HCT116 (cell line): ENCODE measurements around the gene CUX1. TPM values are rescaled to one million over a fixed set of nuclear protein-coding genes. Genes with fewer than 3 reads are reported as not detected.

ENCODE experiments used
- ATAC-seq: fragments of 200-7000 bp; cut with Tn5 transposase; 2 replicates; pipeline ENCODE4 v1.9.1; 2020; ENCODE audit warnings: mild to moderate bottlenecking, moderate library complexity
- BruUV-seq: library from RNA; stranded (reverse); fragments of 400-500 nt; replicated peaks from 2 replicates; lab custom pipeline; 2021; lab: Mats Ljungman, UMichigan
- CTCF ChIA-PET: fragments of 300-600 bp; sonication (Branson Sonifier 250); formaldehyde crosslinking; loops from one replicate; lab custom pipeline; 2021; ENCODE audit warnings: antibody characterized with exemption; lab: Charles Lee
- POLR2A ChIA-PET: fragments of 300-600, 350-600 bp; sonication (Branson Sonifier 250); formaldehyde crosslinking; loops from one replicate; lab custom pipeline; 2021; ENCODE audit warnings: antibody characterized with exemption; lab: Charles Lee
- RAD21 ChIA-PET, 2 experiments: fragments of 300-600 bp; sonication (Branson Sonifier 250); formaldehyde crosslinking; loops; one replicate each; lab custom pipeline; 2023; ENCODE audit warnings: low total read pairs in 2 of 2; ENCODE audit not compliant: uncharacterized antibody in 2 of 2, unreplicated experiment in 2 of 2, low non-redundant PET in 1 of 2; lab: Charles Lee
- DNase-seq: peaks from one replicate; pipeline ENCODE4 v3.0.0-alpha.2; 2010; ENCODE audit warnings: low read depth, low spot score
- H2AFZ ChIP-seq: fragments of 200-600 bp; shearing (Covaris generic), sonication (generic); 2 replicates; pipeline ENCODE4 v1.6.1; 2017; ENCODE audit warnings: low read depth, mixed run types, mixed read lengths, antibody characterized with exemption, low read length; ENCODE audit not compliant: poor library complexity, severe bottlenecking
- H3K27ac ChIP-seq: 2 replicates; pipeline ENCODE4 v1.5.1; 2012; ENCODE audit warnings: low read depth, low read length
- H3K27me3 ChIP-seq: fragments of 200-600 bp; sonication (generic); 2 replicates; pipeline ENCODE4 v1.6.1; 2016; ENCODE audit warnings: mixed run types, low read length, mixed read lengths; ENCODE audit not compliant: insufficient read depth
- H3K36me3 ChIP-seq, 2 experiments: fragments of 200-500 bp in 1 of 2; fragments of 200-600 bp in 1 of 2; sonication (Bioruptor generic) in 1 of 2; sonication (generic) in 1 of 2; 2 replicates each; pipeline versions ENCODE4 v1.5.1 to v1.6.1; 2014 to 2016; ENCODE audit warnings: low read length in 2 of 2, inconsistent platforms in 1 of 2, mixed read lengths in 1 of 2, mixed run types in 1 of 2; ENCODE audit not compliant: insufficient read depth in 2 of 2, control insufficient read depth in 1 of 2
- H3K4me1 ChIP-seq, 2 experiments: fragments of 200-600 bp in 1 of 2; sonication (generic) in 1 of 2; 2 replicates each; pipeline versions ENCODE4 v1.5.1 to v1.6.1; 2012 to 2017; ENCODE audit warnings: low read length in 2 of 2, inconsistent platforms in 1 of 2, mild to moderate bottlenecking in 1 of 2, mixed read lengths in 1 of 2, mixed run types in 1 of 2, moderate library complexity in 1 of 2; ENCODE audit not compliant: insufficient read depth in 2 of 2, control insufficient read depth in 1 of 2
- H3K4me2 ChIP-seq: fragments of 200-600 bp; sonication (generic); 2 replicates; pipeline ENCODE4 v1.6.1; 2017; ENCODE audit warnings: mixed run types, low read length, mixed read lengths
- H3K4me3 ChIP-seq, 2 experiments: fragments of 200-600 bp in 1 of 2; sonication (generic) in 1 of 2; replicated peaks in 1 of 2; 2 replicates each; pipeline ENCODE4 v1.5.1; 2011 to 2016; ENCODE audit warnings: low read length in 2 of 2, control low read depth in 1 of 2, low read depth in 1 of 2, mild to moderate bottlenecking in 1 of 2, mixed read lengths in 1 of 2, mixed run types in 1 of 2
- H3K79me2 ChIP-seq: fragments of 200-600 bp; sonication (generic); 2 replicates; pipeline ENCODE4 v1.6.1; 2017; ENCODE audit warnings: mild to moderate bottlenecking, mixed run types, low read length, moderate library complexity, mixed read lengths; ENCODE audit not compliant: insufficient read depth
- H3K9ac ChIP-seq: fragments of 200-600 bp; sonication (generic); 2 replicates; pipeline ENCODE4 v1.6.1; 2016; ENCODE audit warnings: low read length, mixed read lengths
- H3K9me2 ChIP-seq: fragments of 200-600 bp; sonication (generic), shearing (Covaris generic); 2 replicates; pipeline ENCODE4 v1.6.1; 2017; ENCODE audit warnings: mixed run types, mild to moderate bottlenecking, moderate library complexity; ENCODE audit not compliant: insufficient read depth
- H3K9me3 ChIP-seq, 2 experiments: fragments of 200-500 bp in 1 of 2; fragments of 200-600 bp in 1 of 2; sonication (Bioruptor generic) in 1 of 2; sonication (generic) in 1 of 2; 2 replicates each; pipeline ENCODE4 v1.6.1; 2014 to 2017; ENCODE audit warnings: low read length in 2 of 2, mixed read lengths in 2 of 2, inconsistent platforms in 1 of 2, low read depth in 1 of 2, mild to moderate bottlenecking in 1 of 2, mixed run types in 1 of 2, moderate library complexity in 1 of 2; ENCODE audit not compliant: control insufficient read depth in 1 of 2, insufficient read depth in 1 of 2
- H4K20me1 ChIP-seq: fragments of 200-600 bp; sonication (generic), shearing (Covaris generic); 2 replicates; pipeline ENCODE4 v1.6.1; 2017; ENCODE audit warnings: mixed run types, mild to moderate bottlenecking, moderate library complexity; ENCODE audit not compliant: insufficient read depth
- ATF3 ChIP-seq: IDR thresholded peaks from 2 replicates; pipeline ENCODE4 v1.6.1; 2012
- CBX3 ChIP-seq: IDR thresholded peaks from 2 replicates; pipeline ENCODE4 v1.6.1; 2012; ENCODE audit warnings: low read depth
- CEBPB ChIP-seq: IDR thresholded peaks from 2 replicates; pipeline ENCODE4 v1.6.1; 2012; ENCODE audit warnings: low read depth
- CTCF ChIP-seq, 3 experiments: fragments of 200-600 bp in 1 of 3; sonication (generic) in 1 of 3; IDR thresholded peaks in 2 of 3; conservative IDR thresholded peaks in 1 of 3; 2 replicates each; pipeline ENCODE4 v1.5.1; 2012 to 2017; ENCODE audit warnings: low read depth in 2 of 3, low read length in 2 of 3, antibody characterized with exemption in 1 of 3, borderline replicate concordance in 1 of 3, control low read depth in 1 of 3, mild to moderate bottlenecking in 1 of 3, mixed read lengths in 1 of 3, mixed run types in 1 of 3, moderate library complexity in 1 of 3; ENCODE audit not compliant: insufficient read depth in 1 of 3
- EGR1 ChIP-seq: IDR thresholded peaks from 2 replicates; pipeline ENCODE4 v1.6.1; 2012; ENCODE audit warnings: low read depth
- EZH2phosphoT487 ChIP-seq: fragments of 200-600 bp; IDR thresholded peaks from 2 replicates; pipeline ENCODE4 v1.6.1; 2018; ENCODE audit warnings: antibody characterized with exemption, borderline replicate concordance
- JUND ChIP-seq: IDR thresholded peaks from 2 replicates; pipeline ENCODE4 v1.6.1; 2012
- POLR2AphosphoS5 ChIP-seq: IDR thresholded peaks from 2 replicates; pipeline ENCODE4 v1.6.1; 2011; ENCODE audit warnings: mild to moderate bottlenecking, low read depth, low read length, moderate library complexity
- REST ChIP-seq: IDR thresholded peaks from 2 replicates; pipeline ENCODE4 v1.6.1; 2012; ENCODE audit warnings: low read depth
- SP1 ChIP-seq: IDR thresholded peaks from 2 replicates; pipeline ENCODE4 v1.6.1; 2012; ENCODE audit warnings: low read depth
- ZFX ChIP-seq: fragments of 450-650 bp; IDR thresholded peaks from 2 replicates; pipeline ENCODE4 v1.6.1; 2017
- intact Hi-C: fragments of 100-400 bp; cut with micrococcal nuclease; formaldehyde crosslinking; loops from 2 replicates; pipeline ENCODE4 v1.10.0; 2022
- total RNA-seq: library from RNA; stranded (reverse); gene quantifications from one replicate; pipeline ENCODE4 v1.2.1, GENCODE V29; 2021; ENCODE audit not compliant: unreplicated experiment

CUX1 gene
- total RNA-seq, 1 experiment from 2014 or later: 68.9 TPM

GRCh38 chr7:102186306-102186705 is 368.9 kb downstream of the CUX1 start:
- Histone ChIP-seq H3K79me2 (no peaks in the 10 kb centered on the region), H2AFZ (no peak overlapping the region), H3K9me3 (no peaks in the 10 kb centered on the region), H3K27ac (no peak overlapping the region), H3K27me3 (no peaks in the 10 kb centered on the region), H4K20me1 (no peaks in the 10 kb centered on the region), H3K9me2 (no peaks in the 10 kb centered on the region), H3K4me3 (no peak overlapping the region), H3K9ac (no peak overlapping the region), H3K4me1 (no peaks in the 10 kb centered on the region), H3K36me3 (no peaks in the 10 kb centered on the region; a peak in 2 of 4 replicates), H3K4me2 (no peak overlapping the region)
- TF ChIP-seq POLR2AphosphoS5 (no peak), ZFX (no peak), CTCF (IDR thresholded peaks at IDR 0.05 in 2 of 3, conservative IDR thresholded peaks at IDR 0.05 in 1 of 3; ENCODE audit: borderline replicate concordance in 1 of 3, insufficient read depth in 1 of 3, low read depth in 2 of 3, low read length in 2 of 3) (no peak), EGR1 (no peak), CEBPB (no peak), SP1 (no peak), ATF3 (no peak), JUND (no peak), EZH2phosphoT487 (no peak), REST (no peak), CBX3 (no peak)
- ChIA-PET RAD21 (no interaction called here), CTCF (no interaction called here), POLR2A (no interaction called here)
- ATAC-seq: no peak
- BruUV-seq: no TSS peak
- intact Hi-C loops: no loop called here
- no peak for DNase-seq
